HepG2 (cell line): ENCODE measurements around the gene C16orf54. TPM values are rescaled to one million over a fixed set of nuclear protein-coding genes. Genes with fewer than 3 reads are reported as not detected.
"Not testable (repeated sequence)": the region's sequence is repeated elsewhere in the genome, so short reads cannot be mapped to it uniquely, and the experiment has no call there.

Experiments
- ATAC-seq: fragments of 200-7000 bp; cut with Tn5 transposase; 3 replicates; pipeline ENCODE4 v1.9.1; 2020; ENCODE audit warnings: mild to moderate bottlenecking, moderate library complexity
- BruUV-seq: library from RNA; stranded (reverse); fragments of 400-500 nt; replicated peaks from 2 replicates; lab custom pipeline; 2021; lab: Mats Ljungman, UMichigan
- CTCF ChIA-PET: fragments of 300-600 bp; formaldehyde crosslinking; extraction: SDS; loops from one replicate; lab custom pipeline; 2021; ENCODE audit warnings: low total read pairs, inconsistent platforms, low intra/inter-chr PET ratio; lab: Yijun Ruan, JAX
- POLR2A ChIA-PET: fragments of 350-600 bp; sonication (Branson Sonifier 250); formaldehyde crosslinking; loops from one replicate; lab custom pipeline; 2020; ENCODE audit warnings: antibody characterized with exemption, inconsistent platforms; lab: Yijun Ruan, JAX
- DNase-seq: peaks from one replicate; pipeline ENCODE4 v3.0.0-alpha.2; 2015; ENCODE audit warnings: low spot score
- FAIRE-seq: peaks from 3 replicates; lab custom pipeline; 2011; peaks lifted over from hg19 to GRCh38; lab: Jason Lieb, UNC
- H2AFZ ChIP-seq: one replicate; pipeline ENCODE4 v1.6.1; 2011; ENCODE audit warnings: low read length, inconsistent platforms
- H3K27ac ChIP-seq: fragments of 300-600 bp; 3 replicates; pipeline ENCODE4 v1.8.0; 2011; ENCODE audit warnings: mixed run types, mild to moderate bottlenecking, mixed read lengths, low read length, inconsistent platforms; ENCODE audit not compliant: insufficient read depth; ENCODE audit errors: extremely low read length
- H3K27me3 ChIP-seq, 2 experiments: fragments of 200-600 bp in 1 of 2; 2 replicates in 1 of 2; 3 replicates in 1 of 2; pipeline versions ENCODE4 v1.6.0 to v1.8.0; 2011; ENCODE audit warnings: low read length in 2 of 2, mild to moderate bottlenecking in 2 of 2, moderate library complexity in 2 of 2, inconsistent platforms in 1 of 2; ENCODE audit not compliant: insufficient read depth in 2 of 2, control insufficient read depth in 1 of 2
- H3K36me3 ChIP-seq, 2 experiments: fragments of 200-600 bp in 1 of 2; replicated peaks in 1 of 2; 2 replicates in 1 of 2; 3 replicates in 1 of 2; pipeline versions ENCODE4 v1.5.1 to v1.8.0; 2011; ENCODE audit warnings: low read length in 2 of 2, inconsistent platforms in 1 of 2; ENCODE audit not compliant: insufficient read depth in 2 of 2, control insufficient read depth in 1 of 2
- H3K4me1 ChIP-seq: 2 replicates; pipeline ENCODE4 v1.5.1; 2012; ENCODE audit warnings: low read length, inconsistent platforms; ENCODE audit not compliant: insufficient read depth
- H3K4me2 ChIP-seq: 2 replicates; pipeline ENCODE4 v1.6.0; 2011; ENCODE audit warnings: low read depth, low read length, inconsistent platforms
- H3K4me3 ChIP-seq, 3 experiments: fragments of 200-600 bp in 1 of 3; sonication (generic), shearing (Covaris generic) in 1 of 3; replicated peaks in 1 of 3; 2 replicates each; pipeline ENCODE4 v1.5.1; 2011 to 2016; ENCODE audit warnings: low read length in 3 of 3, inconsistent platforms in 2 of 3, low read depth in 2 of 3, mild to moderate bottlenecking in 2 of 3, control low read depth in 1 of 3, mixed read lengths in 1 of 3; ENCODE audit not compliant: insufficient read depth in 1 of 3
- H3K79me2 ChIP-seq: one replicate; pipeline ENCODE4 v1.6.1; 2011; ENCODE audit warnings: low read length, inconsistent platforms; ENCODE audit not compliant: insufficient read depth
- H3K9ac ChIP-seq: 2 replicates; pipeline ENCODE4 v1.6.0; 2011; ENCODE audit warnings: mild to moderate bottlenecking, low read depth, low read length, inconsistent platforms; ENCODE audit not compliant: insufficient read depth
- H3K9me3 ChIP-seq: 2 replicates; pipeline ENCODE4 v1.5.1; 2012; ENCODE audit warnings: mild to moderate bottlenecking, low read length
- H4K20me1 ChIP-seq: 2 replicates; pipeline ENCODE4 v1.6.0; 2011; ENCODE audit warnings: inconsistent platforms, mild to moderate bottlenecking, low read length, moderate library complexity; ENCODE audit not compliant: insufficient read depth
- HNF1B ChIP-seq: sonication (generic); formaldehyde crosslinking; IDR thresholded peaks from 2 replicates; pipeline ENCODE4 v1.5.1; 2020; ENCODE audit warnings: mild to moderate bottlenecking, moderate library complexity, missing genetic modification reagents
- HNRNPUL1 ChIP-seq: fragments of 200-400 bp; formaldehyde crosslinking; IDR thresholded peaks from 2 replicates; pipeline ENCODE4 v1.6.1; 2017; ENCODE audit warnings: low read depth, mild to moderate bottlenecking, low read length, moderate library complexity
- ZNF121 ChIP-seq: sonication (generic); formaldehyde crosslinking; IDR thresholded peaks from 2 replicates; pipeline ENCODE4 v1.5.0; 2020; ENCODE audit warnings: mild to moderate bottlenecking, missing genetic modification reagents
- ZNF326 ChIP-seq: sonication (generic); formaldehyde crosslinking; IDR thresholded peaks from 2 replicates; pipeline ENCODE4 v1.4.0; 2020; ENCODE audit warnings: missing genetic modification reagents, borderline replicate concordance
- ZNF770 ChIP-seq: sonication (generic); formaldehyde crosslinking; IDR thresholded peaks from 2 replicates; pipeline ENCODE4 v1.5.0; 2020; ENCODE audit warnings: mild to moderate bottlenecking, missing genetic modification reagents
- ZNF891 ChIP-seq: sonication (generic); formaldehyde crosslinking; IDR thresholded peaks from 2 replicates; pipeline ENCODE4 v1.5.0; 2020; ENCODE audit warnings: mild to moderate bottlenecking, missing genetic modification reagents
- WGBS: methylation state at CpG from one replicate; pipeline ENCODE4 v1.1.6; 2017; ENCODE audit warnings: low lambda C conversion rate; 5-methylcytosine and 5-hydroxymethylcytosine counted together
- in situ Hi-C: cut with HindIII; loops from 2 replicates; pipeline ENCODE4 v1.10.0; 2017; ENCODE audit warnings: low pct_unique_long_range_greater_than_20kb; ENCODE audit not compliant: extremely low pct_ligation_motif_present
- intact Hi-C: fragments of 100-400 bp; cut with micrococcal nuclease; formaldehyde crosslinking; loops from one replicate; pipeline ENCODE4 v1.10.0; 2022; ENCODE audit not compliant: unreplicated experiment
- polyA plus RNA-seq, 8 experiments: library from polyadenylated mRNA; depleted of rRNA in 3 of 8; stranded (reverse) in 7 of 8; unstranded in 1 of 8; fragments of >200 nt; fragmentation: Illumina TruSeq in 4 of 8; extraction: Trizol in 4 of 8; gene quantifications; 2 replicates each; pipeline versions ENCODE4 v1.2.1 to v1.2.3, GENCODE V29; 2011 to 2016; ENCODE audit warnings: low read depth in 4 of 8, missing spikeins in 1 of 8, mixed read lengths in 1 of 8; ENCODE audit not compliant: insufficient read depth in 1 of 8
- total RNA-seq, 5 experiments: library from RNA; depleted of rRNA; stranded (reverse); fragments of >200 nt; fragmentation: Illumina TruSeq; extraction: Trizol; gene quantifications; 2 replicates each; pipeline ENCODE4 v1.2.3, GENCODE V29; 2016; ENCODE audit warnings: low read depth in 1 of 5

C16orf54 gene
- total and polyA plus RNA-seq, 2 of the 13 experiments (the other 11 are each of a cell fraction or from before 2014, with no cell fraction given) = not detected

DNA sequence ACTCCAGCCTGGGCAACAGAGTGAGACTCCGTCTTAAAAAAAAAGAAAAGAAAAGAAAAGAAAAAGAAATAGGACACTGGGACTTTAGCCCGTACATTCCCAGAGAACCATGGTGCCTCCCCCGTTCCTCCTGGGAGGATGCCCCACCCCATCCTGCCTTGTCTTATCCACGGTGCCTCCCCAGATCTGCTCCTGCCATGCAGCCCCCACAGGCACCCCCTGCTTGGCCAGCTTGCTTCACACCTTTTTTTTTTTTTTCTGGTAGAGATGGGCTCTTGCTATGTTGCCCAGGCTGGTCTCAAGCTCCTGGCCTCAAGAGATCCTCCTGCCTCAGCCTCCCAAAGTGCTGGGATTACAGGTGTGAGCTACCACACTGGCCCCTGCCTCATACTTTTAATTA is 728 bp upstream of the C16orf54 start:
- CTCF ChIA-PET = not testable (repeated sequence)
- 40% methylated on average over 4 of the region's 4 CpGs for WGBS

DNA sequence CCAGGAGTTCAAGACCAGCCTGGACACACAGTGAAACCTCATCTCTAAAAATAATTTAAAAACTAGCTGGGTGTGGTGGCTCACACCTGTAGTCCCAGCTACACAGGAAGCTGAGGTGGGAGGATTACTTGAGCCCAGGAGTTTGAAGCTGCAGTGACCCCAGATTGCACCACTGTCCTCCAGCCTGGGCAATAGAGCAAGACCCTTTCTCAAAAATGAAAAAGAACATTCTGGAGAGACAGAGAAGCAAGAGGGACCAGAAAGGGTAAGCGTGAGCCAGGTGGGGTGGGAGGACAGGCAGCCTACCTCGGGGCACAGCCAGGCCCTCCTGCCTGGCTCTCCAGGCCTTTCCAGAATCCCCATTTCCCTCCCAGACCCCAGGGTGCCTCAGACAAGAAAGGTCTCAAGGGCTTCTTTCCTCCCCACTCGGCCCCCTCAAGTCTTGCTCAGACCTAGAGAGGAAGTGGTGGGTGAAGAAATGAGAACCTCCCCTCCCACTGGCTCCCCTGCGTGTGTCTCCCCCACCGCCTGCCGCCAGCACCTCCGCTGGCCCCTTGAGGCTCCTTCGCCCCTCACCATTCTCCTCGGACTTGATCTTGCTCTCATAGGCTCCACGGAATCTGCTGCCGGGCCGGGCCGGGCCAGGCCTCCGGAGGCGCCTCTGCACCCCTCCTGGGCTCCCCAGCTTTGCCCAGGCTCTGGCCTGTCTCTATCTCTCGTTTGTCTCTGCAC is 503 bp downstream of the C16orf54 start:
- BruUV-seq = no TSS peak
- no peak overlapping the region for H3K27ac ChIP-seq
- no peaks in the 10 kb centered on the region for H4K20me1 ChIP-seq
- DNase-seq = no peak
- 57% methylated on average over 16 of the region's 16 CpGs for WGBS
- FAIRE-seq = no peak
- H3K36me3 ChIP-seq = no peaks in the 10 kb centered on the region
- H3K4me3 ChIP-seq = no peak overlapping the region
- H3K9ac ChIP-seq = no peak overlapping the region
- H3K79me2 ChIP-seq = no peaks in the 10 kb centered on the region
- no peak overlapping the region for H2AFZ ChIP-seq
- peaks cover 0 to 11% of the 10 kb centered on the region in 2 experiments; a peak in 3 of 5 replicates for H3K27me3 ChIP-seq
- no peak for ATAC-seq
- in situ Hi-C loops = no loop called here
- H3K4me1 ChIP-seq = peaks cover 42% of the 10 kb centered on the region
- ChIA-PET POLR2A (no interaction called here), CTCF (no interaction called here)
- intact Hi-C loops = no loop called here
- no peaks in the 10 kb centered on the region for H3K9me3 ChIP-seq
- H3K4me2 ChIP-seq = no peak overlapping the region
- no peak for TF ChIP-seq HNF1B (CRISPR knock-in tag)
- TF ChIP-seq HNRNPUL1 = no peak
- TF ChIP-seq ZNF891 (CRISPR knock-in tag) = no peak
- TF ChIP-seq ZNF121 (CRISPR knock-in tag) = peak; percentile 67; the same call in 1 of the 2 replicates
- TF ChIP-seq ZNF326 = no peak

More for the DNA sequence above, 728 bp upstream of the C16orf54 start:
- POLR2A ChIA-PET, H3K27ac ChIP-seq, H3K79me2 ChIP-seq, intact Hi-C loops, H3K4me2 ChIP-seq, H3K9ac ChIP-seq, FAIRE-seq, BruUV-seq, H3K4me3 ChIP-seq, H3K36me3 ChIP-seq, H3K9me3 ChIP-seq, ATAC-seq, H4K20me1 ChIP-seq, in situ Hi-C loops, DNase-seq, H2AFZ ChIP-seq: not testable (repeated sequence)
- Histone ChIP-seq H3K27me3 (peaks cover 0 to 11% of the 10 kb centered on the region in 2 experiments; a peak in 3 of 5 replicates), H3K4me1 (peaks cover 41% of the 10 kb centered on the region)
- 0 out of 2 replicates have a peak, but pooled peaks have one; percentile 21 for TF ChIP-seq ZNF770 (CRISPR knock-in tag)
